ENCODE data around the gene FIP1L1.

FIP1L1 gene

DNA sequence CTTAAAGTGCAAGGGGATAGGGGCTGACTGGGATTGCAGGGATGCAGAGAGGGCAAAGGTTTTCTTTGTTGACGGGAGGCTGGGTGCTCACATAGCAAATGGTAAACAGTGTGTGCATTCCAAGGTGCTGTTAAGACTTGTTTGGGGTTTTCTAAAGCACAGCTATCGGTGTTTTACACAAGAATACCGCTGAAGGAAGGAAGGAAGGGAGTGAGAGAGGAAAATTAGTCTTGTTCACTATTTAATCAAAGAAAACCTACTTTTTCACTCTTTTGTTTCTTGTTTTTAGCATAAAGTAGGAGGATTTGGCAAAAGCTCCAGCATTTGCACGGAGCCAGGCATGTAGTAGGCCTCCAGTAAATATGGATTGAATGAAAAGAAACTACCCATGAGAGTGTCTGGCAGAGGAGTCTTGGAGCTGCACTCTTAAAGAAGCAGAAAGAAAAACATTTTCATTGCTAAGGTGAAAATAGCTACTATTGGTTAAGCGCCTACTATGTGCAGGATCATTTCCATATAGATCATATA is 99.7 kb downstream of the FIP1L1 start:
- DNase-seq: no peak

GRCh38 chr4:53477636-53478035 is 100.2 kb downstream of the FIP1L1 start:
- DNase-seq: no peak

- peak; percentile 43 for DNase-seq
Observed at GRCh38 chr4:53478671-53479456, 101.4 kb downstream of the FIP1L1 start.

GRCh38 chr4:53479736-53480525 is 102.5 kb downstream of the FIP1L1 start:
- DNase-seq: peak; percentile 34

- no peak for DNase-seq
Observed at GRCh38 chr4:53480909-53481308, 103.5 kb downstream of the FIP1L1 start.

GRCh38 chr4:53481586-53481985 is 104.1 kb downstream of the FIP1L1 start:
- DNase-seq: no peak

- DNase-seq: no peak
Observed at GRCh38 chr4:53483250-53483649, 105.8 kb downstream of the FIP1L1 start.

DNA sequence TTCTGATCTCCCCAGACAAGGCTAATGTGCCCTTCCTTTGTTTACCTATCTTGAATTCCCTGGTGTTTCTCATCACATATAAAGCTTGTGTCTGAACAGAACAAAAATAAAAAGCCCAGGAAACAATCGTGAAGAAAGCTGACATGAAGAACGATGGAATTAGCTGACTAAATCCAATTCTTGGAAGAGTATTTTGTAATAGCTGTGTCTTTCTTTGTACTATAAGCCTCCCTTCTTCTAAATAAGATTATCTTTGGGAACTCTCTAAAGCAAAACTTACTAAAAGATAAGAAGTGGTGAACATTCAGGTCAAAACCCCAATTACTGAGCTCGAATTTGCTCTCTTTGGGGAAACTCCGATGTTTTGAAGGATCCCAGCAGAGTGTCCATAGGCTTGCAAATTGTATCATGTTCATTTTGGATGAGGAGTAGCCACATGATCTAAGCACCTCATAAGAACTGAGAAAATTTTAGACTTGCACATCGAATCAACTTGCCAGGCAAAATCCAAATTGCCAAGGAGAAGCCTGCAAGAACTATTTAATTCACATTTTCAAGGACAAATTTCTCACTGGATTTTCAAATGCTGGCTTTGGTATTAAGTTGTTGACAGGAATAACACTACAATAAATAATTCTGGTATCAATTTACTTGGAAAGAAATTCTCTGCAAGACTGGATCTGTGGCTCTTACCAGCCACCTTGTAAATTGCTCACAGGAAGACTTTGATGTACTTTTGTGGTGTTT is 107.6 kb downstream of the FIP1L1 start:
- no peak for DNase-seq

DNA sequence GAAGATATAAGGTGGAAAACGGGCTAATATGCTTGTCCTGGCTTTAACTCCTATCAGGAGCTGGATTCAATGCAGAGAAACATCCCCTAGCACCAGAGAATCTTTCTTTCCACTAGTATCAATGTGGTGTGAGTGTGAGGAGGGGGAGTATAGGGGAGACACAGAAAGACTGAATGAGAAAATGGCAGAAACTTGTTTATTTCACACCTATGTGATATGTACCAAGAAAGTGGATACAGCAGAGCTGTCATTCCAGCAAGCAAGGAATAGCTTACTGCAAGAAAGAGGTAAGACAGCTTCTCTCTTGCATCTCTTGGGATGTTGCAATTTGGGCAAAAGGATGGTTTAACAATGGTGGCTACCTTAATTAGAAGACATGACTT is 108.2 kb downstream of the FIP1L1 start:
- no peak for DNase-seq

- DNase-seq: no peak
Observed at GRCh38 chr4:53487766-53488165, 110.3 kb downstream of the FIP1L1 start.

GRCh38 chr4:53489279-53489889 is 111.9 kb downstream of the FIP1L1 start:
- DNase-seq: no peak

DNA sequence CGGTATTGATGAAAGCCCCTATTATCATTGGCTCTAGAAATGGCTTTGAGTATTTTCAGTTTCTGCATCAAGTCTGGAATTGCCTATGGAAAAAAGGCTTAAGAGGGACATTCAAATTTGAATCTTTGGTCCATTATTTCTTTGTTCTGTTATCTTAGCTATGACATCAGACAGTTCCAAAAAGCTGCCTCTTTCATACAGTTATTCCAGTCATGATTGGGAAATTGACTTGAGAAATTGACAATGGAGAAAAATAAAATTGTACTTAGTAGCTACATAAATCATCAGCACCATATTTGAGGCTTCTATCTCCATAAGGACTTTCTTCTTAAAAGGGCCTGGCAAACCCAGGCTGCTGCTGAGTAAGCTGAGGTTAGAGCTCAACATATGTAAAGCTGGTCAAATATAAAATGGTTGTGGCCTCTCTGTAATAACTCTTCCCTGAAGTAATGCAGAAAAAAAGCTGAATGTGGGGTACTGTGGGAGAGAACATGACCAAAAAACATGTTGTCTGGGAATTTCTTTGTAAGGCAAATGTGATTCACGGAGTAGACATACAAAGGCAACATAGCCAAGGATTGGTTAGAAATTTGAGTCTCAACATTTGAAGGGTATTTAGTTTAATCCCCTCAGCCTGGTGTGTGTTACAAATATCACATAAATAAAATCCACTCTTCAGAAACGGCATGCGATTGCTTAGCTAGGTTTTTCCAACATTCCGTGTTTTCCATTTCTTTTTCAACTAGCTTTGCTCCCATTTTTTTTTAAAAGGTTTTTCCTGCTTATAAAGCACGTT is 112.9 kb downstream of the FIP1L1 start:
- DNase-seq: no peak

DNA sequence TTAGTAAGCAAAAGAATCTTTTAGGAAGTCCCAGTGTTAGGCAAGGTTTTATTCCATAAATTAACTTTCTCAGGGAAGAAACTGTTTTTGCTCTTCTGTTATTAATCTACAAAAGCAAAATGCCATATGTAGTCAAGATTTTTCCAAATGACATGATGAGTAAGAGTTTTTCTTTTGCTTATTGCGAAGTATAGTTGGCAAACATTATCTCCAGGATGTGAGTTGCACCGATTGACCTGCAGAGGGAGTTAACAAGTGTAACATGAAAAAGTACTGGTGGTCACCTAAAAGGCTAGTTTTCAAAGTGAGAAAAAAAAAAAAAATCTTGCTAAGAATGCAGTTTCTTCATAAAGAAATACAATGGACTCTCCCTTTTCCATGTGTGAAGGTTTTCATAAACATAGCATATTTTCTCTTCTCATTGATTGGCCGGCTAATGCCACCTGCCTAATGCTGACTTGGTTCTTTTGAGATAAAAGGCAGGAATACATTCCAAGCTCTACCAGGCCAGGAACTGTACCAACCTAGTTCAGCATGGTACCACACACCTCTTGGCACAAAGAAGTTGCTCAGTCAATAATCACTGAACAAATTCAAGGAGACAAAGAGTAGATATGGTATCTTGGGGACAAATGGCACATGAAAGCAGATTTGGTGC is 113.7 kb downstream of the FIP1L1 start:
- peak; percentile 51 for DNase-seq

GRCh38 chr4:53494851-53495250 is 117.4 kb downstream of the FIP1L1 start:
- DNase-seq: no peak

DNA sequence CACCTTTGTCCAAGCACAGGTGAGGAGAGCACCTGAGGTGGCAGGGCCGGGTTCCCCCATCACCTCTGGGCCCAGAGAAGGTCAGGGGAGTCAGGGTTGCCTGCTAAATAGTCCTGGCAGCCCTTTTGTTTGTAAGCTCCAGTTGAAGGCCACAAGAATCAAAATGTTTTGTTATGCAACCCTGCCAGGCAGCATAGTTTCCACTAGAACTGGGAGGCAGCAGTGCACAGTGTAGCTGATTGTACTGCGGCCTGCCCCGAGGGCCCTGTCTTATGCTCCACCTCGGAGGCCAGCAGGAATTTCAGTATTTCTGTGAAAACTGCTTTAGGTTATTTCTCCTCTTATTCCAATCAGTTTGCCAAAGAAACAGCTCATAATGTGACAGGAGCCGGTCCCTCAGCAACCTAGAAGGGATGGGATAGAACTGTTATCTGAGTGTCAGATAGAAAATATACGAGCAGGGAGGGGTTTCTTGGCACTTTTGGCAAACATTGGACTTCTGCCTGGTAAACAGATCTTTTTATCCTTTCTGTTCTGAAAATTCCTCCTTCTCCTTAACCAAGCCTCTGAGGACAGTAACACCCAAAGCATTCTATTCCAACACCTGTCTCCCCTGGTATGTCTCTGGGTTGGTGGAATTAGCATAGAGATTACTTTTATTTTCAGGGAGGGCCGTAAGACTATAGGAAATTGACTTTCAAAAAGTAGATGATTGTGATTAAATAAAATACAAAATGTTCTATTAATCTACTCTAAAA is 120.2 kb downstream of the FIP1L1 start:
- DNase-seq: no peak

DNA sequence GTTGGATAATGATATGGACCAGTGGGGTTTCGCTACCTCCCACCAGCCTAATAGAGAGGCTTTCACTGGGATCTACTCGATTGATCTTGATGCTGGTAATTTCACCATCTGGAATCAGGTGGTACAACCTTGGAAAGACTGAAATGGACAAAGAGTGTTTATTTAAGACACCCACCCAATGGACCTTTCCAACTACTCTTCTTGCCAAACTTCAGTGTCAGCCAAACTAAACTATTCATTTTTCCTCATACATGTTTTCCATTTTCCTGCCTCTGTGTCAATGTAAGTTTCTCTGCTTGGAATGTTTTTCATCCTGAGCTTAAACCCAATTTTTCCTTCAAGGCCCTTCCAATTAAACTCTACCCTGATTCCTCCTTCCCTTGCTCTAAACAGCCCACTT is 121.3 kb downstream of the FIP1L1 start:
- DNase-seq: no peak

DNA sequence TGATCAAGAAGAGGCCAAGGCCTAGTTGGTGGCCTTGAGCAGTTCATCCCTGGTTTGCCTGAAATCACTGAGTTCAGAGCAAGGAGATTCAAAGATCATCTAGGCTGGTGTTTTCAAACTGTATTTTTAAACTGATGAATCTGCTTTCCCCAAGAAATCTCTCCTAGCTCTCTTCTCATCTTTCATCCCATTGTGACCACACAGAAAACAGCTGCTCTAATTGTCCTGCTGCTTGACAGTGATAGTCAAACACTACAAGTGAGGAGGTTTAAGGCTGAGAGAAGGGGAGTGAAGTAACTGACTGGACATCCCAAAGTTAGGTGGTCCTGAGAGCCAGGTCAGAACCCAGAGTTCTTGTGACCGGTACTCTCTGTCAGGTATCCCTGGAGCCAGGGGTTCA is 122.3 kb downstream of the FIP1L1 start:
- no peak for DNase-seq

DNA sequence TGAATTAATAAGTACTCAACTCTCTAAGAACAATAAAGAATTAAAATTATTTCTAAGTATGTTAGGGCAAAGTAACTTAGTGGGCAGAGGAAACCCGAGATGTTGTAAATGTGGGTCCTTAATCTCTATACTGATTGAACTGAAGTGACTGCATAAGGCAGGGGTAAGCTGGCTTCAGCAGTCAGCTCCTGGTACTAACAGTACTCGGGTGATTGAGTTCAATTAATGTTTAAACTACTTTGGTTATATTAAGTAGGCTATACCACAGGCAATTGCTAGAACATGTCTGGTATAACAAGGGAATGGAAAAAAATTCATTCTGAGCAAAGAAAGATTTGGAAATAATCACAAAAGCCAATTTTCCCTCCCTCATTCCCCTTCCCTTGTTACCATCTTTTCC is 123.1 kb downstream of the FIP1L1 start:
- peak; percentile 33 for DNase-seq

- no peak for DNase-seq
Observed at GRCh38 chr4:53501561-53501960, 124.1 kb downstream of the FIP1L1 start.

DNA sequence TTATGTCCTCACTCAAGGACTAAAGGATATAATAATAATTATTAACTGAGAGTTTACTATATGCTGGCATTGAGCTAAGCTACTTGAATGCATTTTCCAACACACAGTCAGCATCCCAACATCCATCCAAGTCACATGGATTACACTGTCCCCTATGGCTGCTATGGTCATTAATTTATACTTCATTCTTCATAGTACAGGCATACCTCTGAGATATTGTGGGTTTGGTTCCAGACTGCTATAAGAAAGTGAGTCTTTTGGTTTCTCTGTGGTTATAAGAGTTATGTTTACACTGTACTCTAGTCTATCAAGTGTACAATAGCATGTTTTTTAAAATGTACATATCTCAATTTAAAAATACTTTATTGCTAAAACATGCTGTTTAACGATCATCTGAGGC is 124.7 kb downstream of the FIP1L1 start:
- DNase-seq: no peak

GRCh38 chr4:53505947-53506346 is 128.5 kb downstream of the FIP1L1 start:
- DNase-seq: no peak
